Measurements from ENCODE around the gene RAD51B. TPM values are rescaled to one million over a fixed set of nuclear protein-coding genes. Genes with fewer than 3 reads are reported as not detected.

The RAD51B gene
- total and polyA plus RNA-seq, 2 of the 13 experiments (the other 11 are each of a cell fraction or from before 2014, with no cell fraction given) = 7.0 to 9.5 TPM

- TF ChIP-seq HMGXB3 (CRISPR knock-in tag; IDR thresholded peaks at IDR 0.05; ENCODE audit: borderline replicate concordance) = no peak
- TF ChIP-seq AHR (CRISPR knock-in tag; IDR thresholded peaks at IDR 0.05) = no peak
- TF ChIP-seq MYPOP (CRISPR knock-in tag; IDR thresholded peaks at IDR 0.05) = peak; percentile 33; the same call in 1 of the 2 replicates
- no peak for TF ChIP-seq ZSCAN25 (CRISPR knock-in tag; IDR thresholded peaks at IDR 0.05)
- TF ChIP-seq RARA (CRISPR knock-in tag; IDR thresholded peaks at IDR 0.05) = peak; percentile 91
- peak; percentile 65 for TF ChIP-seq ATF1 (CRISPR knock-in tag; IDR thresholded peaks at IDR 0.05)
- peak; percentile 77; the same call in 1 of the 2 replicates for TF ChIP-seq ZMYM3 (CRISPR knock-in tag; IDR thresholded peaks at IDR 0.05)
- TF ChIP-seq ZNF121 (CRISPR knock-in tag; IDR thresholded peaks at IDR 0.05) = no peak
- TF ChIP-seq CENPX (CRISPR knock-in tag; IDR thresholded peaks at IDR 0.05) = no peak
- TF ChIP-seq ZFP62 (CRISPR knock-in tag; IDR thresholded peaks at IDR 0.05) = no peak
- TF ChIP-seq MEF2D (CRISPR knock-in tag; IDR thresholded peaks at IDR 0.05) = peak; percentile 97
- peak; percentile 81; the same call in 1 of the 2 replicates for TF ChIP-seq DNMT3B (CRISPR knock-in tag; conservative IDR thresholded peaks at IDR 0.05)
- peak; percentile 24; the same call in 1 of the 2 replicates for TF ChIP-seq ELK4 (CRISPR knock-in tag; IDR thresholded peaks at IDR 0.05; ENCODE audit: borderline replicate concordance)
- peak; percentile 85 for TF ChIP-seq CBFB (CRISPR knock-in tag; IDR thresholded peaks at IDR 0.05)
- peak; percentile 97 for TF ChIP-seq PHF21A (CRISPR knock-in tag; IDR thresholded peaks at IDR 0.05)
- TF ChIP-seq HNF1A (IDR thresholded peaks at IDR 0.05; ENCODE audit: low read depth) = peak; percentile 66; the same call in 1 of the 2 replicates
- TF ChIP-seq HNF1A (CRISPR knock-in tag; IDR thresholded peaks at IDR 0.05; ENCODE audit: borderline replicate concordance) = peak; percentile 91; the same call in 1 of the 2 replicates
Observed at GRCh38 chr14:68349900-68350629, 530.5 kb downstream of the RAD51B start (continued).

All from HepG2 (cell line).